Mesodermal cell (in vitro differentiated cells): ENCODE data around the gene POTEI. TPM values are rescaled to one million over a fixed set of nuclear protein-coding genes. Genes with fewer than 3 reads are reported as not detected.
"Not testable (repeated sequence)": the region's sequence is repeated elsewhere in the genome, so short reads cannot be mapped to it uniquely, and the experiment has no call there.

ENCODE experiments used
- H3K27ac ChIP-seq: 2 replicates; pipeline ENCODE4 v1.7.0; 2013; ENCODE audit warnings: mild to moderate bottlenecking, low read depth, low read length, moderate library complexity; ENCODE audit not compliant: severe bottlenecking
- H3K36me3 ChIP-seq: 2 replicates; pipeline ENCODE4 v1.7.1; 2013; ENCODE audit warnings: mild to moderate bottlenecking, low read length, moderate library complexity; ENCODE audit not compliant: control insufficient read depth, insufficient read depth
- H3K4me1 ChIP-seq: one replicate; pipeline ENCODE4 v1.7.1; 2013; ENCODE audit warnings: mild to moderate bottlenecking, low read length; ENCODE audit not compliant: insufficient read depth, control insufficient read depth, poor library complexity, severe bottlenecking
- H3K4me3 ChIP-seq: 2 replicates; pipeline ENCODE4 v1.7.0; 2013; ENCODE audit warnings: low read length, control low read depth, mild to moderate bottlenecking; ENCODE audit not compliant: insufficient read depth, poor library complexity, severe bottlenecking; ENCODE audit errors: extremely low read depth
- H3K9me3 ChIP-seq: 2 replicates; pipeline ENCODE4 v1.7.1; 2013; ENCODE audit warnings: mild to moderate bottlenecking, low read length, moderate library complexity; ENCODE audit not compliant: control insufficient read depth
- WGBS, 2 experiments: methylation state at CpG; one replicate each; pipeline ENCODE4 v1.1.5; 2013; ENCODE audit warnings: missing lambda C conversion rate in 2 of 2; ENCODE audit not compliant: insufficient coverage in 2 of 2; 5-methylcytosine and 5-hydroxymethylcytosine counted together
- polyA plus RNA-seq, 2 experiments: library from polyadenylated mRNA; stranded (reverse); fragments of 50-300 nt; gene quantifications; one replicate each; pipeline ENCODE4 v1.2.3, GENCODE V29; 2013

The POTEI gene
- 0.07 TPM for polyA plus RNA-seq (2013, experiment 1 of 2)
- 0.10 TPM for polyA plus RNA-seq (2013, experiment 2 of 2)

DNA sequence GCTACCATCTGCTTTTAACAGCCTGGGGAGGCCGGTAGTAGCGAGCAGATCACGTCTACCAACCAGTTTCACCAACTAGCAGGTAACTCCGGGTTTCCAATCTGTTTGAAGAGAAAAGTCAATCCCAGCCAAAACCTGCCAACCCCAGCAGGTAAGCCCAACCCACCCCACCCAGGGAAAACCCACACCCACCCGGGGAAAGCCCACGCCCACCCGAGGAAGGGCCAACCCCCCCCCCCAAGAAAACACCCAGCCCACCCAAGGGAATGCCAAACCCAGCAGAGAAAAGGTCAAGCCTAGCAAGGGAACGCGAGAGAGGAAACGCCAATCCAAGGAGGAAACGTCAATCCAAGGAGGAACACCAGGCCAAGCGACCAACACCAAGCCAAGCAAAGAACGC is at the start of gene POTEI:
Gene POTEI, minus strand, starts transcription at position 101 of the 400 bp plus-strand sequence. Its CDS starts 93 bp downstream, at position 8.
- not testable (repeated sequence) for H3K4me1 ChIP-seq, H3K36me3 ChIP-seq, H3K4me3 ChIP-seq, H3K9me3 ChIP-seq, H3K27ac ChIP-seq
- no CpG with 5 or more reads among the region's 13 CpGs for WGBS, 2 experiments

GRCh38 chr2:130556441-130556840 is 47.3 kb upstream of the POTEI start:
- not testable (repeated sequence) for H3K36me3 ChIP-seq, H3K27ac ChIP-seq, H3K4me1 ChIP-seq, H3K4me3 ChIP-seq, H3K9me3 ChIP-seq
- WGBS, 2 experiments, result no CpG with 5 or more reads among the region's 8 CpGs

GRCh38 chr2:130554178-130554577 is 45.0 kb upstream of the POTEI start:
- H3K27ac ChIP-seq, H3K36me3 ChIP-seq, H3K4me1 ChIP-seq, H3K9me3 ChIP-seq, H3K4me3 ChIP-seq: not testable (repeated sequence)
- WGBS, 2 experiments, result no CpG with 5 or more reads among the region's 4 CpGs

DNA sequence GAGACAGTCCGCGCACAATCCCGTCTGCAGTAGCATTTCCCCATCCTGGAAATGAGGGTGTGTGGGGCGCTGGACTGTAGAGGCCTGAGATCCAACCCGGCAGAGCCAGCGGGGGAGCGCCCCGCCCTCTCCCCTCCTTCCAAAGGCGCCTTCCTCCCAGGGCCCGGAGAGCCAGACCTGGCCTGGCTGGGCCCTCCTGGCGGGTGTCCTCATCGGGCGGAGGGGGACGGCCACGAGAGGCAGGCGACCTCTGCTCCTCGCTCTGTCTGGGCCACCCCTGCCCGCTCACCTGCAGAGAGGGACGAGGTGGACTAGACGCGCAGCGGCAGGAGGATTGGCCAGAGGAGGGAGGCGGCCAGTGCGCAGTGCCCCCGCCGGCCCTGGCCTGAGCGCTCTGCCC is 40.3 kb upstream of the POTEI start:
- H3K36me3 ChIP-seq, H3K4me3 ChIP-seq, H3K9me3 ChIP-seq, H3K27ac ChIP-seq, H3K4me1 ChIP-seq: not testable (repeated sequence)
- WGBS, 2 experiments, result no CpG with 5 or more reads among the region's 27 CpGs

- H3K27ac ChIP-seq, H3K9me3 ChIP-seq, H3K4me1 ChIP-seq, H3K36me3 ChIP-seq, H3K4me3 ChIP-seq: not testable (repeated sequence)
- WGBS, 2 experiments, result no CpG with 5 or more reads among the region's 3 CpGs
These were observed 39.3 kb upstream of the POTEI start for GRCh38 chr2:130548418-130548817.

- H3K4me3 ChIP-seq, H3K9me3 ChIP-seq, H3K36me3 ChIP-seq, H3K27ac ChIP-seq, H3K4me1 ChIP-seq: not testable (repeated sequence)
- no CpG with 5 or more reads among the region's 5 CpGs for WGBS, 2 experiments
These were observed 35.9 kb upstream of the POTEI start for GRCh38 chr2:130544978-130545377.

DNA sequence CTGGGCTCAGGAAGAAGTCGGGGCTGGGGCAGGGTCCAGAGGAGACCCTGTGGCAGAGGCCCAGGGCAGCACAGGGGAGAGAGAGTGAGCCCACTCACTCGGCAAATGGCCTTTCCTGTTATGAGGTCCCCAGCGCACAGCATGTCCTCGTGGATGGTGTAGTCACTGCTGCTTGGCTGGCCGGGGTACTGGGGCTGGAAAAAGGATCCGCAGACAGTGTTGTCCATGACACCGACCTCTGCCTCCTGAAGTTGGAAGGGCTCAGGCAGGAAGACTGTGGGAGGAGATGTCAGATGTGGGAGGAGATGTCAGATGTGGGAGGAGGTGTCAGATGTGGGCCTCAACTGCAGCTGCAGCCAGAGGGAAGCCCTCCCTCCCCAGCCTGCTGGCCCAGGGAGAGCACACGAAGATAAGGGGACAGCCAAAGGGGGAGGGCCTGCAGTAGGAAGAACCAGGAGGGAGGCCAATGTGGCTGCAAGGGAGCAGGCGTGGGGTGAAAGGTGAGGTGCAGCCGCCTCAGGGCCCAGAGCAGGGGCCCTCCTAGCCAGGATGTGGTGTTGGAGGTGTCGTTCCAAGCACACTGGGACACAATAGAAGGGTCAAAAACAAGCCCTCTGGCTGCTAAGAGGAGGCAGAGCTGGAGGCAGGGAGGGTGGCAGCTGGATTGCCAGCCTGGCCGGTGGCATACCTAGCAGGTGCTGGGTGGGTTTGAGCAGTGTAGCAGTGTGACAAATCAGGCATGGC is 34.8 kb upstream of the POTEI start:
- H3K36me3 ChIP-seq, H3K27ac ChIP-seq, H3K9me3 ChIP-seq, H3K4me3 ChIP-seq, H3K4me1 ChIP-seq: not testable (repeated sequence)
- WGBS, 2 experiments, result no CpG with 5 or more reads among the region's 12 CpGs

DNA sequence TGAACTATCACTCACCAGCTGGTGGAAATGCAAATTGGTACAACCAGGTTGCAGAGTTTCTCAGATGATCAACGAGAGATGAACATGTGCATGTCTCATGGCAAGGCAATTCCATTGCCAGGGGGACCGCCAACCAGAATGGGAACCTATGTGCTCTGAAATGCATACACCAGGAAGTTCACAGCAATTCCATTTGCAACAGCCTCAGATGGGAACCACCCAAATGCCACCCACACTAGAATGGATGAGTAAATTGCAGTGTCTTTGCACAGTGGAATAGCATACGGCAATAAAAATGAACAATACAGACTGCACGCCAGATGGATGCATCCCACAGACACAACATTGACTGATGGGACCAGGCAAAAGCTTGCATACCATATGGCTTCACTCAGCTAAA is 33.7 kb upstream of the POTEI start:
- H3K9me3 ChIP-seq, H3K4me3 ChIP-seq, H3K27ac ChIP-seq, H3K4me1 ChIP-seq, H3K36me3 ChIP-seq: not testable (repeated sequence)
- WGBS, 2 experiments, result no CpG with 5 or more reads among the region's 4 CpGs

DNA sequence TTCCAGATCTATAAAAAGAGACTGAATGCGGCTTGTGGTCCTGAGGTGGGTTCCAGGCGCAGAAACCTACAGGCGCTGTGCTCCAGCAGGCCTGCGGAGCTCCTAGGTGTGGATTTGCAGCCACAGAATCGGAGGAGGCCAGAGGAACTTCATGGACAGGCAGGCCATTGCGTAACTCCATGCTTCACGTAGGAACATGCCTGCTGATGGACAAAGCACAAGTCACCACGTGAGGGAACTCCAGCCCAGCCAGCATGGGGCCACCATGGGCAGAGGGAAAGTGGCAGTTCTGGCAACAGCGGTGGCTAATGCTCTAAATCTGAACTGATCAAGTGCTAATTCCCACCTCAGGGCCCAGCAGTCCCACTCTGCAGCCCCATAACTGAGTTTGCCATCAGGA is 29.1 kb upstream of the POTEI start:
- H3K4me1 ChIP-seq, H3K36me3 ChIP-seq, H3K9me3 ChIP-seq, H3K4me3 ChIP-seq, H3K27ac ChIP-seq: not testable (repeated sequence)
- no CpG with 5 or more reads among the region's 9 CpGs for WGBS, 2 experiments

GRCh38 chr2:130536654-130537053 is 27.5 kb upstream of the POTEI start:
- H3K4me1 ChIP-seq, H3K4me3 ChIP-seq, H3K9me3 ChIP-seq, H3K36me3 ChIP-seq, H3K27ac ChIP-seq: not testable (repeated sequence)
- no CpG with 5 or more reads among the region's 7 CpGs for WGBS, 2 experiments

GRCh38 chr2:130531672-130532071 is 22.5 kb upstream of the POTEI start:
- WGBS, 2 experiments, result no CpG with 5 or more reads among the region's 9 CpGs
- H3K36me3 ChIP-seq, H3K4me1 ChIP-seq, H3K4me3 ChIP-seq, H3K9me3 ChIP-seq, H3K27ac ChIP-seq: not testable (repeated sequence)
